AG09309 (cell line): ENCODE measurements around the gene TLX1.

Experiments used
- DNase-seq: peaks from one replicate; pipeline ENCODE4 v3.0.0-alpha.2; 2010; ENCODE audit warnings: low read depth
- H3K4me3 ChIP-seq: 2 replicates; pipeline ENCODE4 v1.5.1; 2011; ENCODE audit warnings: mild to moderate bottlenecking, low read depth, low read length, moderate library complexity; ENCODE audit not compliant: control insufficient read depth
- CTCF ChIP-seq: IDR thresholded peaks from 2 replicates; pipeline ENCODE4 v1.5.1; 2011; ENCODE audit warnings: mild to moderate bottlenecking, low read depth, low read length, inconsistent platforms; ENCODE audit not compliant: insufficient read depth, control insufficient read depth; ENCODE audit errors: missing control alignments

TLX1 gene

GRCh38 chr10:101123815-101124617, 7.1 kb upstream of the TLX1 start:
- no peak overlapping the region for H3K4me3 ChIP-seq
- DNase-seq = no peak
- TF ChIP-seq CTCF = no peak

- TF ChIP-seq CTCF = no peak
- DNase-seq = no peak
- H3K4me3 ChIP-seq = no peak overlapping the region
These were observed 6.2 kb upstream of the TLX1 start for GRCh38 chr10:101124933-101125332.

DNA sequence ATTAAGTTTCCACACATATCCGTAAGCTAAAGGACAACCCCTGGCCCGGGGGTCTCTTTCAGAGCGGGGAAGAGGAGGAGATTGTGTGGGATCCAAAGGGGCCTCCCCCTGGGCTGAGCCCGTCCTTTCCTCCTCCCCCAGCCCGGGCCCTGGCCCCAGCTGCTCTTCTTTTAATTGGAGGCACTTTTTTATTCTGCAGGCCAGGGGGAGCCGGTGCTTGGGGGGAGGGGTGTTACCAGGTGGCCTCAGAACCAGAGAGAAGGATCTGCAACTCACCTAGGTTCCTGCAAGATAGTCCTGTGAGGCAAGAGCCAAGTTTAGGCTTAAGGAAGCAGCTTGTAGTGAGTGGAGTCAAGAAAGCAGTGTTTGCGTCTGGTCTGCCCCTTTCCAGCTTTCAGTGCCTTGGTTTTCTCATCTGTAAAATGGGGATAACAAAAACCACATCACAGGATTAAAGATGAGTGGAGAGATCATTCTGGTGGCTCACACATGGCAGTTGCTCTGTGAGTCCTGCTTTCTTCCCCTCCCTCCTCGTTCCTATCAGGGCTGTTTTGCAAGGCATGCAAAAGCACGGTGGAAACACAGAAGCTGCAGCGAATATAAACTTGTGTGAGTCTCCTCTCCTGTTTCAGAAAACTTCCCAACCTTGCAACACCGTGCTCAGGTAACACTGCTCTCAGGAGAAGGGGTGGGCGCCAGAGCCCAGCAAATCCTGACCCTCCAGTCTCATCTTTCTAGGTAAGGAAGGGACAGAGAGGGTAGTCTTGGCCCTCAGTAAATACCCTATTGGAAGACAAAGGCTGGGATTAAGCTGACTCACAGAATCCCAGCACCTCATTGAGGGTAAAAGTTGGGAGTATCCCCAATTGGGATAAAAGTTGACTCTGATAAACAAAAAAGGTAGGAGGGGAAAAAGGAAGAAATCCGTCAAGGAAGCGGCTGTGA, 4.1 kb upstream of the TLX1 start:
- no peak overlapping the region for H3K4me3 ChIP-seq
- no peak for TF ChIP-seq CTCF
- no peak for DNase-seq

DNA sequence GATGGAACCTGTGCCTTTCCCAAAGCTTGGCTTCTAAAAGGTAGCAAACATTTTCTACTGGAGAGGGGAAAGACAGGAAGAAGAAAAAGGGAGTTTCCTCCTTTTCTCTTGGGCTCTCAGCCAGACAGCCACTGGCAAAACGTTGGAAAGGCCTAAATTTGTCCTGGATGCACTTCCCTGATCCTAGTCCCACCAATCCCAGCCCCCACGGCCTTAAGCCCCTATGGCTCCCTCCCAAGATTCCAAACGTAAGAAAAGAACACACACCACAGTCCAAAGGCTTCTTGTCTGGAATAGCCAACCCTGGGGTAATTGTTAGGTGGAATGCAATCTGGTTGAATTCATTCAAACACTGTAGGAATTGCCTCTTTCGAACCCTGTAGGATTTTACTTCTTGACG, 959 bp upstream of the TLX1 start:
- H3K4me3 ChIP-seq = no peak overlapping the region
- no peak for TF ChIP-seq CTCF
- DNase-seq = no peak

DNA sequence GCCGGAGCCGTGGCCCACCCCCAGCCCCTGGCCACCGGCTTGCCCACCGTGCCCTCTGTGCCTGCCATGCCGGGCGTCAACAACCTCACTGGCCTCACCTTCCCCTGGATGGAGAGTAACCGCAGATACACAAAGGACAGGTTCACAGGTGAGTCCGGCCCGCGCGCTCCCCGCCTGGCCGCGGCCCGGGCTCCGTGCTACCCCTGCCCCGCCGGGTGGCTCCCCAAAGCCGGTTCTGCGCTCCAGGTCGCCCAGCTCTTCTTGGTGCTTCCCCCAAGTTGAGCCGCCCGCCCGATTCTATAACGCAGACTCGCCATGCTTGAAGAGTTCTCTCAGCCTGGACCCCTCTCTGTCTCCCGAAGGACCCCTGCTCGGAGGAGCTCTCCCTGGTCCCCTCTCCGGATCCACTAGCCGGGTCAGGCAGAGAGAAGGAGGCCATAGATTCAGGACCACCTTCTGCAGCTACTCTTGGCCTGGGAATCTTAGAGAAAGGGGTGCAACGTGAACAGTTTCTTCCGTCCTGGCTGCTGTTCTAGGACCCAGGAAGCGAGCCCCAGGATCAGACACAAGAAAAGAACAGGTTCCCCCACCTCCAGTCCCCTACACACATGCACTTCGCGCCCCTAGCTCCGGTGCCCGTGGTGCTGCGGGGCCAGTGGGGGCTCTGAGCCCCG, 999 bp downstream of the TLX1 start:
- no peak overlapping the region for H3K4me3 ChIP-seq
- TF ChIP-seq CTCF = no peak

More for the DNA sequence above, 999 bp downstream of the TLX1 start:
- no peak for DNase-seq
